Sciatic nerve (tissue), 2 donors: ENCODE results near the gene ERBB4. TPM values are rescaled to one million over a fixed set of nuclear protein-coding genes. Genes with fewer than 3 reads are reported as not detected.
"Not testable (repeated sequence)": the region's sequence is repeated elsewhere in the genome, so short reads cannot be mapped to it uniquely, and the experiment has no call there.

Experiments
- ATAC-seq: fragments of 200-7000 bp; cut with Tn5 transposase; one replicate; pipeline ENCODE4 v1.9.1; 2020; ENCODE audit warnings: mild to moderate bottlenecking, moderate library complexity
- DNase-seq: peaks from one replicate; pipeline ENCODE4 v3.0.0-alpha.2; 2020; ENCODE audit warnings: low spot score
- intact Hi-C: fragments of 100-400 bp; cut with DNase I; formaldehyde crosslinking; loops from one replicate; pipeline ENCODE4 v1.14.2; 2022
- total RNA-seq: library from RNA; stranded (reverse); fragmentation: NEBNext Ultra II Directional; extraction: Animal tissue kit (Norgen Biotek cat#: 25700); gene quantifications from one replicate; pipeline ENCODE4 v1.2.1, GENCODE V29; 2021
- donor health status: DM: no; HTN: no; CAD: no.
- donor health status: DM: no; HTN: no; CAD: no.

The ERBB4 gene
- total RNA-seq, 1 donor from 2014 or later: 19.7 TPM

DNA sequence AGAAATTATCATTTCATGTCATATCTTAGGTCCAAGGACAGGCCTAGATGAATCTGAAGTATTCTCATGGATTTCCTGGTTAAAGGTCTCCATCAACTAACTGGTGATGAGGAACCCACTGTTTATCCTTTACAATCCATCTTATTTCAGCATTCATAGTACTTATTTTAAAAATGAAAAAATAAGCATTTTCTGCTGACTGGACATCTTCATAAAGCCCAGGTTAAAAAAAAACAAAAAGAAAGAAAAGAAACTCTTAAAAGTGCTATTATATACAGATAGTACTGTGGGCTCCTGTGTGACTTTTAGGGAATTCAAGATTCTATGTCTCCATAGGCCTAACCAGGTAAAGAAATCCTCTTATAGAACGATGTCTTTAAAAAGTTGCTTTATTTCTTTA is 7.1 kb downstream of the ERBB4 start:
- ATAC-seq (no peak), DNase-seq (no peak)
- intact Hi-C loops: no loop called here

DNA sequence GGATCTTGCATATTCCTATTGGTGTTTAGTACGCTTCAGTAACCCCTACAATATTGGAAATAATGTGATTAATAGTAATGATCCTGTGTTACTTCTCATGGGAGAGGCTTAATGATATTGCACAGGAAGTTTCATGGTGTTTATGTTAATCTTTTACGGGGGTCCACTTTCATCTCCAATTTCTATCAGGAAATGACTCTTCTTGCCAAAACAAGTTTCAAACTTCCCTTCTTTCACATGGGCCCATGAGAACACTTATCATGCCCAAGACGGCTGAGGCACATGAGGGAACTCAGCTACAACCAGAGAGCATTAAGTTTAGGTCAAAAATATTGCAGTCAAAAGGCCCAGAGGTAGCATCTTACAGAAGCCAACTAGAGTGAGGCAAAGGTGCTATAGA is 7.6 kb downstream of the ERBB4 start:
- DNase-seq (no peak), ATAC-seq (no peak)
- intact Hi-C loops: no loop called here

GRCh38 chr2:212530373-212530772 is 8.2 kb downstream of the ERBB4 start:
- intact Hi-C loops: no loop called here
- no peak for ATAC-seq
- no peak for DNase-seq

GRCh38 chr2:212528106-212528856 is 10.3 kb downstream of the ERBB4 start:
- DNase-seq (no peak), ATAC-seq (no peak)
- intact Hi-C loops: no loop called here

GRCh38 chr2:212526059-212526458 is 12.5 kb downstream of the ERBB4 start:
- ATAC-seq (no peak), DNase-seq (no peak)
- intact Hi-C loops: no loop called here

DNA sequence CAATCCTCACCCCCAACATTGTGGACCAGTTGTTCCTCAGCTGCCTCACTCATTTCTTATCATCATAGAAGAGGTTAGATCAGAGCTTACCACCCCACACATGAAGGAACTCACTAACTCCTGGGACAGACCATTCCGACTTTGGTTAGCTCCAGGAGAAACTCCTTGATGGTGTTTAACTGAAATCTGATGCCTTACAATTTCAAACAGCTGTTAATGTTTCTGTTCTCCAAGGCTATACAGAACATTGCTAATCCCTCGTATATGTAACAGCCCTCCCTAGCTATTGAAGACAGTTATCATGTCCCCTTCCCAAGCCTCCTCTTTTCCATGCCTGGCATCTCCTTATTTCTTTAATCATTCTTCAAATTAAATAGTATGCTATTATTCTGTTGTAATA is 14.8 kb downstream of the ERBB4 start:
- intact Hi-C loops: no loop called here
- no peak for ATAC-seq

DNA sequence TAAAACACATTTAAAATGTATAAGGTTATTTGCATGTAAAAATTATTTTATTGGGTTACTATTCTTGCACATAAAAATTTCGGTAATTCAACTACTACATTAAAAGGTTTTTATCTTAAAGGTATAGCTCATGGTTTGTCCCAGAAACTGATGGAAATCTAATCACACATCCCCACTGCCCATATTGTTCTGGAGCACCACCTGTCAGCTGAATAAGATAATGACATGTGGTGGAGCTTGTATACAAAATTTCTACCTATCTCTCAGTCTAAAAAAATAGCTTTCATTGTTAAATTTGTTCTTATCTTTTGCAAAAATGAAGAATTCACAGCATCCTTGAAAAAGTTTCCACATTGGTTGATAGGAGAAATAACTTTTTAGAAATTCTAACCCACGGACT is 18.3 kb downstream of the ERBB4 start:
- DNase-seq (no peak), ATAC-seq (no peak)
- intact Hi-C loops: no loop called here

More for the DNA sequence above, 14.8 kb downstream of the ERBB4 start:
- DNase-seq: no peak

DNA sequence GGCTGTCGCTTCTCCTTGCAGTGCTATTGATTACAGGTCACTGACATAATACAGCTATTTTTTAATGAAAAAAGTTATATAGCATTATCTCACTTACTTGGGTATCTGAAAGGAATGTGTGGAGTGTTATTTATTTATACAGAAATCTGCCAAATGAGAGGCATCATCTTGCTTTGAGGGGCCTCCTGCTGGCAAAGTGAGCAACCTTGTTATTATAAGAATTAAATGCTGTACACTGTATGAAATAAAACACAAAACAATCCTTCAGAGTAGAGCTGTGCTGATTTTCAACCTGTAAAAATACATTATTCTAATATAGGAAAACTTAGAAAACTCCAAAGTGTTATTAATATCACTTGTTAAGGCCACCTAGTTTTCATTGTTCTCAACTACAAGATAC is 20.9 kb downstream of the ERBB4 start:
- DNase-seq (no peak), ATAC-seq (no peak)
- intact Hi-C loops: no loop called here

GRCh38 chr2:212505586-212505985 is 33.0 kb downstream of the ERBB4 start:
- no peak for ATAC-seq
- intact Hi-C loops: no loop called here

GRCh38 chr2:212495046-212495445 is 43.6 kb downstream of the ERBB4 start:
- intact Hi-C loops: no loop called here
- DNase-seq: no peak
- no peak for ATAC-seq

More at GRCh38 chr2:212505586-212505985, 33.0 kb downstream of the ERBB4 start:
- no peak for DNase-seq

DNA sequence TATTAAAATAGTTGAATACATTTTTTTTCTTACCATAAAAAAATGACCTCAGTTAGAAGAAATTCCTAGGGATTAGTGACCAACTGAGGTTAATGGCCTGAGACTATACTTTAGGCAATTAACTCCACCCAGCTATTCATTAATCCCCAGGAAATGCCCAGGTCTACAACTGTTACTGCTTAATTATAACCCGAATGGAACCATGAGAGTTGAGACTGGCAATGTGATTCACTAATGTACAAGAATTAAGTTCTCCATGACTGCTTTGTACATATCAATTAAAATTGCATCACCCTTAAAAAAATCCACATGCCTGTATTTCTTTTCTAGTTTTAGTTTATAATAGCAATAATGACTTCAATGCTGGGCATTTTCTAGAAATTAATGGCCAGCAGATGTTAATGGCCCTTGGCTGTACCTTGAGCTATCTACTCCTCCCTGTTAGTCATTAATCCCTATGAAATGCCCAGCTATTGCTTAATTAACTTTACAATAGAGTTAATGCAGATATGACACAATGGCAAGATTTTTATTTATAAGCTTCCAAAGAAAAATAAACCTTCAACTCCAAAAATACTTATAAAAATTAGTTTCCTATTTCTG is 44.1 kb downstream of the ERBB4 start:
- DNase-seq (no peak), ATAC-seq (no peak)
- intact Hi-C loops: no loop called here

GRCh38 chr2:212489719-212490346 is 48.8 kb downstream of the ERBB4 start:
- intact Hi-C loops: no loop called here
- DNase-seq: no peak
- ATAC-seq: no peak

DNA sequence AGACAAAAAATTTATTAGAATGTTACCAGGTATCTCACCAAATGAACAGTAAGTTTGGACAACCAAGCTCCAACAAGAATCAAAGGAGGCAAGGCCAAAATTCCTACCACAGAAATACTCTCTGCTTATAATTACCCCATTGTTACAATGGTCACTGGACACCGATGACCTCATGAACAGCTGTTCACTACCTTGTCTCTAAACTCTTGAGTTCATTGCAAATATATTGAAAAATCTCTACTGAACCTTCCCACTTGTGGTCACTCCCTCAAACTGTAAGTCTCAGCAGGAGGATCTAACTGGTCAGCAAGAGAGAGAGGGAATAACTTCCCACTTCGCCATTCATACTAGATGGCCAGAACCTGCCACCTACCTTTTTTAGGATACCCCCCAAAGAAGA is 50.0 kb downstream of the ERBB4 start:
- intact Hi-C loops: no loop called here
- ATAC-seq (no peak), DNase-seq (no peak)

DNA sequence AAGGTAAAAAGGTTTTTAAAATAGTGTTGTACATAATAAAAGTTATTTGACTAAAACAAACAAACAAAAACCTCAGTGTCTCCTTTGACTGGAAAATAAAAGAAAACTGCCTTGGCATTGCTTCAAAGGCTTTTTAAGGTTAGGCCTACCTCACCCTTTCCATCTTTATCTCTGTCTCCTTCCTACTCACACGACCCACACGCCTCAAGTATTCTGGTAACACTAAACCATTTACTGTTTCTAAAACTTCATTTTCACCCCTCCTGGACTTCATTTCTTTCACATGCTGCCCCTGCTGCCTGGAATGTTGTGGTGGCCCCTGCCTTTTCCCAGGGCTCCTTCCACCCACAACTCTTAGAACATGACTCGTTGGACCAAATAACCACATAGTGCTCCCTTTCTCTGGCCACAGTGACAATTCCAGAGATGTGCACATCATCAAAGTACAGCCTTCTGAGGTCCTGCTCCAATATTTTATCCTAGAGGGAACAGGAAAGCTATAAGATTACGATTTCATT is 54.0 kb downstream of the ERBB4 start:
- intact Hi-C loops: no loop called here
- ATAC-seq (no peak), DNase-seq (no peak)

- intact Hi-C loops: no loop called here
- DNase-seq (no peak), ATAC-seq (no peak)
Observed at GRCh38 chr2:212480447-212480846, 58.2 kb downstream of the ERBB4 start.

DNA sequence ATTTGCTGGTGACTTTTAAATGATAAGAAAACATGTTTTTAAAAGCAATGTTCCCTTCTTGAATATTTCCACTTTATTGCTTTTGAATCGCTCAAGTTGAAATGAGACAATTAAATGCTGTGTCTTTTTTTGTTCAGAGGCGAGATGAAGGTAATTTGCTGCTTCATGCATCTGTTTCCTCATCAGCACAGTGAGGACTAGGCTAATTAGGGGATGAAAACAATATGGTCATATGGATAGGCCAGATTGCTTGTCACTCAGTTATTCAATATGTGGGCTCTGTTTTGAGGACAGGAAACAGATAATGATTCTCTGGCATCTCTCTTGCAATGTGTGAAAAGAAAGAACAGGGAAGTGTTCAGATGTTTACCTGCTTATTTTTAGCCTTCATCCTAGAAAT is 61.0 kb downstream of the ERBB4 start:
- no peak for DNase-seq
- intact Hi-C loops: no loop called here
- ATAC-seq: no peak

GRCh38 chr2:212473211-212473610 is 65.4 kb downstream of the ERBB4 start:
- ATAC-seq: no peak
- no peak for DNase-seq
- intact Hi-C loops: no loop called here

GRCh38 chr2:212467551-212467950 is 71.1 kb downstream of the ERBB4 start:
- intact Hi-C loops, DNase-seq, ATAC-seq: not testable (repeated sequence)

GRCh38 chr2:212465456-212465855 is 73.1 kb downstream of the ERBB4 start:
- no peak for ATAC-seq
- DNase-seq: no peak
- intact Hi-C loops: no loop called here

DNA sequence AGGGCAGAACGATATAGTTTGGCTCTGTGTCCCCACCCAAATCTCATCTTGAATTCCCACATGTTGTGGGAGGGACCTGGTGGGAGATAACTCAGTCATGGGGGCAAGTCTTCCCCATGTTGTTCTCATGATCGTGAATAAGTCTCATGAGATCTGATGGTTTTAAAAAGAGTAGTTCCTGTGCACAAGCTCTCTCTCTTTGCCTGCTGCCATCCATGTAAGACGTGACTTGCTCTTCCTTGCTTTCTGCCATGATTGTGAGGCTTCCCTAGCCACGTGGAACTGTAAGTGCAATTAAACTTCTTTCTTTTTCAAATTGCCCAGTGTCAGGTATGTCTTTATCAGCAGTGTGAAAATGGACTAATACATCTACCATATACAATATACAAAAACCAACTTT is 76.9 kb downstream of the ERBB4 start:
- intact Hi-C loops, DNase-seq, ATAC-seq: not testable (repeated sequence)
